ENCODE measurements around the gene TMX3. TPM values are rescaled to one million over a fixed set of nuclear protein-coding genes. Genes with fewer than 3 reads are reported as not detected.

The TMX3 gene
- total RNA-seq, 1 experiment from 2014 or later = 39.5 TPM

- H3K23me2 ChIP-seq (ENCODE audit: insufficient read length, low read depth, low read length, poor library complexity, severe bottlenecking) = no peaks in the 10 kb centered on the region
- no peaks in the 10 kb centered on the region for H3K79me2 ChIP-seq (ENCODE audit: insufficient read depth, low read length)
- no peaks in the 10 kb centered on the region for H3K9me3 Mint-ChIP-seq
- no peak overlapping the region for H3K23ac ChIP-seq (ENCODE audit: insufficient read length, low read depth, low read length)
- no peak overlapping the region for H4K8ac ChIP-seq (replicated peaks; ENCODE audit: insufficient read length, low read depth, low read length)
- no peak overlapping the region for H3K18ac ChIP-seq (ENCODE audit: insufficient read length, low read depth, low read length)
- H3K14ac ChIP-seq (ENCODE audit: insufficient read depth, low read length) = no peak overlapping the region
- no peak overlapping the region for H4K91ac ChIP-seq (ENCODE audit: insufficient read length, low read depth, low read length)
- H3K9ac ChIP-seq (ENCODE audit: extremely low read depth, insufficient read length, low read length) = no peak overlapping the region
- H3K4me1 ChIP-seq (ENCODE audit: insufficient read depth, low read length) = no peaks in the 10 kb centered on the region
- no peak overlapping the region for H3K4me2 ChIP-seq (ENCODE audit: insufficient read depth, insufficient read length, low read length)
- H3K27ac Mint-ChIP-seq = no peak overlapping the region
- no peak for DNase-seq
- no peak overlapping the region for H3K27ac ChIP-seq (ENCODE audit: insufficient read length, low read depth, low read length)
- no peak overlapping the region for H2BK120ac ChIP-seq (ENCODE audit: low read depth, low read length, poor library complexity, severe bottlenecking)
- no peak overlapping the region for H3K4ac ChIP-seq (ENCODE audit: low read depth, low read length)
- H3K79me1 ChIP-seq (ENCODE audit: insufficient read depth, low read depth, low read length, poor library complexity, severe bottlenecking) = no peaks in the 10 kb centered on the region
- H3K27me3 ChIP-seq (ENCODE audit: insufficient read depth, low read length) = no peaks in the 10 kb centered on the region
- peak; percentile 83 for TF ChIP-seq CTCF (conservative IDR thresholded peaks at IDR 0.05)
- no peaks in the 10 kb centered on the region for H3K36me3 Mint-ChIP-seq (ENCODE audit: insufficient read depth in 1 of 3, low read depth in 3 of 3)
- no peak overlapping the region for H3T11ph ChIP-seq (ENCODE audit: low read length)
- no peaks in the 10 kb centered on the region for H3K27me3 Mint-ChIP-seq (ENCODE audit: low read depth)
- H3K56ac ChIP-seq (ENCODE audit: insufficient read length, low read depth, low read length) = no peak overlapping the region
- H2BK5ac ChIP-seq (ENCODE audit: insufficient read length, low read length) = no peak overlapping the region
- H4K20me1 ChIP-seq (ENCODE audit: control insufficient read depth, insufficient read depth, insufficient read length) = no peaks in the 10 kb centered on the region
- no peak overlapping the region for H2BK12ac ChIP-seq (ENCODE audit: insufficient read length, low read depth, low read length)
- no peak overlapping the region for H2BK15ac ChIP-seq (ENCODE audit: low read depth, low read length)
- WGBS (ENCODE audit: extremely low coverage, insufficient read length, low lambda C conversion rate) = no CpG with 5 or more reads among the region's 3 CpGs
- no peak overlapping the region for H4K5ac ChIP-seq (ENCODE audit: insufficient read length, low read depth, low read length)
- H3K4me1 Mint-ChIP-seq = peaks cover 3 to 4% of the 10 kb centered on the region in 2 experiments; a peak in 3 of 4 replicates
- no peak overlapping the region for H2BK20ac ChIP-seq (ENCODE audit: low read depth, low read length, poor library complexity, severe bottlenecking)
- no peak overlapping the region for H2AFZ ChIP-seq (ENCODE audit: low read length)
- no peaks in the 10 kb centered on the region for H3K9me3 ChIP-seq (ENCODE audit: control insufficient read depth, low read depth, low read length)
- no peak overlapping the region for H2AK5ac ChIP-seq (ENCODE audit: insufficient read length, low read length)
- H3K4me3 Mint-ChIP-seq = no peak overlapping the region
Measured at GRCh38 chr18:68735483-68736343, 20.8 kb upstream of the TMX3 start.
